HG03439 (cell line): ENCODE data around the gene CERS3.

Experiments used
- ATAC-seq: cut with Tn5 transposase; IDR thresholded peaks from one replicate; pipeline ENCODE4 v1.9.1; 2021; ENCODE audit warnings: mild to moderate bottlenecking, moderate library complexity; ENCODE audit not compliant: unreplicated experiment

The CERS3 gene

GRCh38 chr15:100531204-100531603 is 2.5 kb upstream of the CERS3 start:
- ATAC-seq = no peak

DNA sequence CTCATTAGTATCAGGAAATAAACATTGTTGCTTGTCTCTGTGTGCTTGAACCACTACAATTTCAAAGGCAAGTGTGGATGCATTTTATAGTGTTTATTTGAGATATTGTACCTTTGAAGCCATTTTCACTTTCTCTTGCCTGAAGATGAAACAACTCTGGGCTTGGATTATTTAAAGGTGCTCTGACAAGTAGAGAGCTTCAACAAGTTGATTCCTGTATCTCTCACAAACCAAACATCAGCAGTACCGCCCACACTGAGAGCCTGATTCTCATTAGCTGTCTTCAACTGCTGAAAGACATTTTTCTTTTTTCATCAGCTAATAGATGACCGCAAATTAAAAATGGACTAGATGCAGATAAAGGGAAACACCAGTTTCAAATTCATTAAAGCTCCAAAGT is 806 bp upstream of the CERS3 start:
- no peak for ATAC-seq

DNA sequence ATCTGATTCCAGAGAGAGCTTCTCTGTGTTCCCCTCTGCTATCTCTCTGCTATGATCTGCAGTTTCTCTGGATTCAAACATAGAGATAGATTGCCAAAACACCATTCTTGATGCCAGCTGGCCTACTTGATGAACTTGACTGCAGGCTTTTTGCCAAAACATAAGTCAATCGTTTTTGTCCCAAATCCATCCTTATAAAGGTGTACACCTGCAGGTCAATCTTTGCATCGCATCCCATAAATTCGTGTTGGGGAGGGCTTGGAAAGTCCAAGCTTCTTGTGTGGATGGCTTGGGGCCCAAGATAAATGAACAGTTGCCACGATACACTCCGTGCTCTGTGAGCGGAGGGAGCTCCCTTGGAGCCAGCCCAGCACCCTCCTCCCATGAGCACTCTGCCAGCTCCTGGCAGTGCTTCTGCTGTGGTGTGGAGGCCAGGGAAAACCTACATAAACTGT is 2.7 kb downstream of the CERS3 start:
- no peak for ATAC-seq

GRCh38 chr15:100525436-100525835 is 3.3 kb downstream of the CERS3 start:
- ATAC-seq = no peak

GRCh38 chr15:100524326-100524725 is 4.4 kb downstream of the CERS3 start:
- no peak for ATAC-seq

- ATAC-seq = no peak
These were observed 6.8 kb downstream of the CERS3 start for GRCh38 chr15:100521907-100522306.

DNA sequence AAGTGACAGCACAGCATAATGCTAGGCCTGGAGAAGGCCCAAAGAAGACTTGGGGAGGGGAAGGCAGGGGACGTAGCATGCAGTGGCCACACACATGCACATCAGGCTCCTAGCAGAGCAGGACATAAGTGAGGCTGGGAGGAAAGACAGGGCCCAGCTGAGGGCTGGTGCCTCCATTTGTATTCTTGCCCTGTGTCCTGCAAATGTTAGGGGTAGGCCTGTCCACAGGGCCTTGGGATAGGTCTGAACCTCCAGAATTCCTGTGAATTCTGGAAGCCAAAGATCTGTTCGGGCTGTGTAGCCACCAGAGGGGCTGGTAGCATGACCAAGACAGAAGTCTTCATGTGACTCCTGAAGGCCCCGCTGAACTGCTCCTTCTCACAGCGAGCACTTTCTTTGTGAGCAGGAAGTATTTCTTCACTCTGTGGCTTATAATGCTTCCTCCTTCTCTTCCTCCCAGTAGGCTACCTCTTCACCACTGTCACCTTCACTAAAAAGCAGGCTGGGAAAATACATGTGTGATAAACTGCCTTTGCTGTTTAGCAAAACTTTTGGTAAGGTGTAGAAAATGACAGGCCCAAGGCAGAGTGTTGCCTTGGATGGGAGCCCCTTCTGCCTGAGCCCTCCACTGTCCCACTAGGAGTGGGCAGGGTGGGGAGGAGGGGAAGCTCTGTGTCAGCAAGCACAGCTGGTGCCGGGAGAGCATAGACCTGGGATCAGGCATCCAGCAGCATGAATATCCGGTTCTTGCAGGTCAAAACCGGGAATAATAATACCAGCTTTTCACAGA is 8.4 kb downstream of the CERS3 start:
- ATAC-seq = no peak

DNA sequence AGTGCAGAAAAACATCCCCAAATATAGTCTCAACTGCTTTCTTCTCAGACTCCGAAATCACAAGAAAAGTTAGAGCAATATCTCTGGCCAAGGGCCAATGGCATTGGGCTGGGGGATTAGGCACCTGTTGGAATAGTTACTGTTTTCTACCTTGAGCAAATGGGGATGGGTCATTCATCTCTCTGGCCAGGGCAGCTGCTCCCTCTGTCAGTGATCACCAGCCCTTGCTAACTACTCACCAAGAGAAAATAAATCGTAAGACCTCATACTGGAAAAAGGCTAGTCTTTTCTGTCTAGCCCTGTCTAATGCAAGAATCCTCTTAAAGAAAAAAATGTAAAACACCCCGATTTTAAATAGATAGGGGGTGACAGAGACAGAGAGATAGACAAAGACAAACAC is 10.9 kb downstream of the CERS3 start:
- no peak for ATAC-seq

GRCh38 chr15:100516643-100517512 is 11.9 kb downstream of the CERS3 start:
- no peak for ATAC-seq

GRCh38 chr15:100515758-100516157 is 13.0 kb downstream of the CERS3 start:
- ATAC-seq = no peak

DNA sequence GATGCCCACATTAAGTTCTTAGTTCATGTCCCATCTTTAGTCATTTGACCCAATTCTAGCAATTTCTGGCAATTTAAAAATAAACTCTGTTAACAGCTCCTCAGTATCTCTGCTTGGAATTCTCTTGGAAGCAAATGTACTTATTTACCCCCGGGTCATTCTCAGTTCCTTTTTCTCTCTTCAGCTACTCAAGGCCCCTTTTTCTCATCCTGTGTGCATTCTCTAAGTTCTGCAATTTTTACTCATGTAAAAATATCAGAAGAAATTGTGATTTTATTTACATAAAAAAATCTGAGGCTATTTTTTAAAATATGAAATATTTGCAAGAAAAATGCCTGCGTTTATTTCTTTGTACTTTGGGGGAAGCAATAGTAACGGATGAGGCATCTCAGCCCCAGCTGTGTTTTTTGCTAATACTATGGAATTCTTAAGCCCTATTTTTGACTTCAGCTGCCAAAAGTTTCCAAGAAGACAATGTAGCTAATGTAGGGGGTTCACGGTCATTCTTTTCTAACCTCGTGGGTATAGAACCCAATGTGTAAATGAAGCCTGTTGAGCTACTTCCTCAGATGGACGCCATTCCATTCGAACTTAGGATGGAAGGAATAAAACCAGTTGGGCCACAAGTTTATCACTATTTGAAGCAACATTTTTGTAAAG is 20.0 kb downstream of the CERS3 start:
- no peak for ATAC-seq

GRCh38 chr15:100502651-100503050 is 26.1 kb downstream of the CERS3 start:
- no peak for ATAC-seq

DNA sequence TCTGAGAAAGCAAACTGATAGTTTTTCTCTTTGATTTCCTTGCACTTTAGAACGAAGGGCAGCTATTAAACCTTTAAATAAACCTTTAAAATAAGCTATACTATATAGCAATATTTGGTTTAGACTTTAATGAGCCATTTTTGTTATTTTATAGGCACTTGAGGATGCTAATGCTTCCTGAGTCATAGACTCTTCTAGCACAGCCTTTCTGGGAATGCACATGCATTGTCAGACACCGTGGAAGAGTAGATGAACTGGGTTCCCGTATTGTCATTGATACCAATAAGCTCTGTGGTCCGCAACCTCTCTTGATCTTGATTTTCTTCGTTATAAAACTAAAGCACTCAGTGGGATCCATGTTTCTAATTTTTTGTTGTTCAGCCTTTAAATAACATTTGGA is 27.6 kb downstream of the CERS3 start:
- ATAC-seq = no peak

DNA sequence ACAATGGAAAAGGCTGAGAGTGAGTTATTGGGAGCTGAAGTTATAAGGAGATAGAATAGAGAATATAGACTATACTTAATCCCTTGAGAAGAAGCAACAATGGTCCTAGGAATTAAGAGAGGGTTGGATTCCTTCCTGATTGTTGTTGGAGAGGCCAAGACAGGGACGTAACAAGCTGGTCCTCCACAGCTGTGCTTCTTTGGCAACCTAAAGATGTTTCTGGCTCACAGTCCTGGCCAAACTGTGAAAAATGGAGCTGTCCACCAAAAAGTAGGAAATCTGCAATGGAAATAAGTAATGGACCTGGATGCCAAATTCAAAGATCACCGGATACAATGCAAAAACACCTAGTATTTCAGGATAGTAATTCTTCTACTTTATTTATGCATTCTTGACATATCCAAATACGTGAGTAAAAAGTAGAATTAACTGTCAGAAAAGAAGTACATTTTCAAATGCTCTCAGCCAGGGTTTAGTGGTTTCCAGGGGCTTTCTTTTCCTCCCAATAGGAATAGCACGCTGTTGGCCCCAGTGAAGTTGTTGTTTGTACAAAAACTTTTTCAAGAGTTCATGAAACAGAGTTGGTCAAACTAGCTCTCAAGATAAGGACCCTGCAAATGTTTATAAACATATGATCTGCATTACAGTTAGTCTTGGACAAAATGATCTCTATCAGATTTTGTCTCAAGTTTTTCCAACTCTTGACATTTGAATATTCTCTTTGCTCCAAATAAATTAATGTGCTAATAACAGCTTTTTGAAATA is 28.3 kb downstream of the CERS3 start:
- ATAC-seq = no peak

DNA sequence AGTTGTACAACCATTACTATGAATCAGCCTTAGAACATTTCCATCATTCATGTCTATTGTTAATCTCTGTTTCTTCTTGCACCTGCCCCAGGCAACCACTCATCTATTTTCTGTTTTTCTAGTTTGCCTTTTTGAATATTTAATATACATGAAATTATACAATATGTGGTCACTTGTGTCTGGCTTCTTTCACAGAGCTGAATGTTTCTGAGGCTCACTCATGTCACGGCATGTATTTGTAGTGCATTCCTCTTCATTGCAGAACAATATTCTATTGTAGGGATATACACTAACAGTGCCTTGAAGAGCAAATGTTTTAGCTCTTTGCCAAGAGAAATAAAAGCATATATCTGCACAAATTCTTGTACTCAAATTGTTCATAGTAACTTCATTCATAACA is 32.9 kb downstream of the CERS3 start:
- no peak for ATAC-seq

DNA sequence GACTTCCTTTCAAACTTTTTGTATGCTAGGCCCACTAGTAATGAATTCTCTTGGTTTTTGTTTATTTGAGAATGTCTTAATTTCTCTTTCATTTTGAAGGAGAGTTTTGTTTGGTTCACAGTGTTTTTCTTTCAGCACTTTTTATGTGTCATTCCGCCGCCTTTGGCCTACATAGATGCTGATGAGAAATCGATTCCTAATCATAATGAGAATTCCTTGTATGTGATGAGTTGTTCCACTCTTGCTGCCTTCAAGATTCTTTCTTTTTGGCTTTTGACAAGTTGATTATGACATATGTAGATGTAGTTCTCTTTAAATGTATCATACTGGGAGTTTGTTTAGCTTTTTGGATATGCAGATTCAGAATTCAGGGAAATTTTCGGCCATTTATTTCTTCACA is 35.5 kb downstream of the CERS3 start:
- ATAC-seq = no peak

- ATAC-seq = no peak
These were observed 44.3 kb downstream of the CERS3 start for GRCh38 chr15:100484443-100484842.

- no peak for ATAC-seq
These were observed 45.4 kb downstream of the CERS3 start for GRCh38 chr15:100483370-100483769.

GRCh38 chr15:100476805-100477204 is 51.9 kb downstream of the CERS3 start:
- no peak for ATAC-seq

DNA sequence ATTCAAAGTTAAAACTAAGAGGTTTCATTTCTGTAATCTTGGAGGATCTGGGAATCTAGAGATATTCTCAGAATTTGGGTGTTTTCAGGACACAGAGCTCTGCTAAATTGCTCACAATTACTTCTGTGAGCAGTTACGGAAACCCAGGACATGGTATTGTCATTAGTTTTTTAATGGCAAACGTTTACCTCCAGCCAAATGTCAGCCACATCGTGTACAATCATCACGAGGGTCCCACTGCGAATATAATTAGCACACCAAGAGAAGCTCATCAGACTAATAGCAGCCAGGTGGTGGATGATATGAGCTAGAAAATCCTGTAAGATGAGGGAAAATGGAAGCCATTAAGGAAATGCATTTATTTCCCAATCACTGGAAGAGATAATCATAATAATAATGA is 56.0 kb downstream of the CERS3 start:
- no peak for ATAC-seq

GRCh38 chr15:100471933-100472332 is 56.8 kb downstream of the CERS3 start:
- no peak for ATAC-seq
